Measurements from ENCODE around the gene GBGT1.

DNA sequence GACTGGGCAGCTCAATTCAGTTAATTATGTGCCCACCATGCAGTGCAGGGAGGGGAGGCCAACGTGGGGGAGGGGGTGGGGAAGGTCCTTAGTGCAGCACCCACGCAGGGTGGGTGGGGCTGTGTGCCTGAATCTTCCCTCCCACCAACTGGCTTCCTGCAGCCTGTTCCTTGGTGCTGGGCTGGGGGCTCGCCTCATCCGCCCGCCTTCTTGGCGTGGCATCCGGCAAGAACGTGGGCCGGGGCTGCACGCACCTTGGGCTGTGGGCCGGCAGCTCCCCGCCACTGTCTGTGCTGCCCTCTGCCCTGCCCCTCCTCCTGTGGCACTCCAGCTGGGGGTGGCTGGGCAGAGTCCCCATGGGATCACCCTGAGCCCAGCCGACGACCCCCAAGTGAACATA lies 23.1 kb downstream of the GBGT1 start:
- TF ChIP-seq POLR2AphosphoS5 (IDR thresholded peaks at IDR 0.05; ENCODE audit: low read depth, low read length) (no peak), POLR2A (IDR thresholded peaks at IDR 0.05; ENCODE audit: low read depth, low read length) (no peak), TAF1 (IDR thresholded peaks at IDR 0.05; ENCODE audit: borderline replicate concordance, low read depth, low read length) (no peak)
